OCI-M2 (cell line): ENCODE results near the gene IER2.
"Not testable (repeated sequence)": the region's sequence is repeated elsewhere in the genome, so short reads cannot be mapped to it uniquely, and the experiment has no call there.

Experiments used
- DNase-seq: peaks from one replicate; lab custom pipeline; 2025; ENCODE audit not compliant: unreplicated experiment; lab: John Stamatoyannopoulos, UW

The IER2 gene

GRCh38 chr19:13138171-13138915 lies 11.9 kb upstream of the IER2 start:
- DNase-seq: no peak

DNA sequence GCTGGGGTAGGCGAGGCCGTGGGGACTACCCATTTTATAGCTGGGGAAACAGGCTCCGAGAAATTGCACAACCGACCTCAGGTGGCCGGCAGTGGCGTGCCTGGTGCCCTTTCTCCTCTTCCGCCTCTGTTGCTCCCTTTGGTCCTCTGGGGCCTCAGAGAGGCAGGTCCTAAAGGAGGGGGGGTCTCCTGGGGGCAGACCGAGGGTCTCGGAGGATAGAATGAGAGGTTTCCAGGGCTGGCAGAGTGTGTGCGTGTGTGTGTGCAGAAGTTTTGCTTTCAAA lies 11.4 kb upstream of the IER2 start:
- no peak for DNase-seq

GRCh38 chr19:13139633-13140311 lies 10.4 kb upstream of the IER2 start:
- DNase-seq: no peak

DNA sequence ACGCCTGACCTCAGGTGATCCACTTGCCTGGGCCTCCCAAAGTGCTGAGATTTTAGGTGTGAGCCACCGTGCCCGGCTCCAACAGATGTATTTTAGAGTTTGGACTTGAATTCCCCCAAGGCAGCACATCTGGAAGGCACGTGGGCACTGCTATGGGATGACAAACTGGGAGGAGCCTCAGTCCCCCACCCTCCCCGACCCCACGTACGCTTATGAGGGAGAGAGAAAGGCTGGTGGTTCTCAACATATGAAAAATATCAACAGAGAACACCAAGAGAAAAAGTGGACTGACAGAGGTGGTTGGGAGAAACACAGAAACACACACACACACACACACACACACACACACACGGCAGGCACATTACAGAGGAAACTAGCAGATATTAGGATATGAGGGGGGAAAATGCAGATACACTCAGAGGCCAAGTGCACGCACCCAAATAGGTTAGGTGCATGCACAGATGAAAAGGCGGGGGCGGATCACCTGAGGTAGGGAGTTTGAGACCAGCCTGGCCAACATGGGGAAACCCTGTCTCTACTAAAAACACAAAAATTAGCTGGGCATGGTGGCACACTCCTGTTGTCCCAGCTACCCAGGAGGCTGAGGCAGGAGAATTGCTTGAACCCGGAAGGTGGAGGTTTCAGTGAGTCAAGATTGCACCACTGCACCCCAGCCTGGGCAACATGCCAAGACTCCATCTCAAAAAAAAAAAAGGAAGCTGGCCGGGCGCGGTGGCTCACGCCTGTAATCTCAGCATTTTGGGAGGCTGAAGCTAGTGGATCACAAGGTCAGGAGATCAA lies 3.2 kb upstream of the IER2 start:
- no peak for DNase-seq

- DNase-seq: not testable (repeated sequence)
Observed at GRCh38 chr19:13149173-13149627, 1.0 kb upstream of the IER2 start.

- DNase-seq: no peak
Observed at GRCh38 chr19:13149628-13150186, 504 bp upstream of the IER2 start.

- DNase-seq: no peak
Observed at GRCh38 chr19:13150931-13151604, 857 bp downstream of the IER2 start.

DNA sequence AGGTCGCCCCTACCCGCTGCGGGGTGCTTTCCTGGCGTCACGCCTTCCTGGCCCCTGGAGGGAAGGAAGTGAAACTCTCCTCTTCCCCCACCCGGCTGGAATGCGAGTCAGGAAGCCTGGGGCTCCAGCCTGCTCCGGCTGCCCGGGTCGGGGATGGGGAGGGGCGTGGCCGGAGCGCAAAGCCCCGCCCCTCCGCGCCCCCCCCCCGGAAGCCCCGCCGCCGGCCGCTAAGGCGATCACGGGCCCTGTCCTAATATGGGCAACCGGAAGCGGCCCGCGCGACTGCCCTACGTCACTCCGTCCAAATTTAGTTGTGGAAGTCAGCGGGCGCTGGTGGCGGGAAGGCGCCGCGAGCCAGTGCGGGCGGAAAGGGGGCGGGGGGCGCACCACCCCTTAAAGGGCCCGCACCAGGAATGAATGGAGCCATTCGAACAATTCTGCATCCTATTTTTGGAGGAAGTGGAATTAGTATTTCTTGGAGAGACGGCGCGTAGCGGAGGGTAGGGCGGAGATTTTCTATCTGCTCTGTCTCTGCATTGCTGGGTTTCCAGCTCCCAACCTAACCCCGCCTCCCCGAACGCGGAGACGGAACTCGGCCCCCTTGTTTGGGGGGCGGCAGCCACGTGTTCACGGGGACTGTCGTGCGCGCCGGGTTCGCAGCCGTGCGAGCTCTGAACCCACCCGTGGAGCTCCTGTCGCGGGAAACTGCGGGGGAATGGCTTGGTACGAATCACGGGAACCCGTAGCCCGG lies 1.6 kb downstream of the IER2 start:
- no peak for DNase-seq

DNA sequence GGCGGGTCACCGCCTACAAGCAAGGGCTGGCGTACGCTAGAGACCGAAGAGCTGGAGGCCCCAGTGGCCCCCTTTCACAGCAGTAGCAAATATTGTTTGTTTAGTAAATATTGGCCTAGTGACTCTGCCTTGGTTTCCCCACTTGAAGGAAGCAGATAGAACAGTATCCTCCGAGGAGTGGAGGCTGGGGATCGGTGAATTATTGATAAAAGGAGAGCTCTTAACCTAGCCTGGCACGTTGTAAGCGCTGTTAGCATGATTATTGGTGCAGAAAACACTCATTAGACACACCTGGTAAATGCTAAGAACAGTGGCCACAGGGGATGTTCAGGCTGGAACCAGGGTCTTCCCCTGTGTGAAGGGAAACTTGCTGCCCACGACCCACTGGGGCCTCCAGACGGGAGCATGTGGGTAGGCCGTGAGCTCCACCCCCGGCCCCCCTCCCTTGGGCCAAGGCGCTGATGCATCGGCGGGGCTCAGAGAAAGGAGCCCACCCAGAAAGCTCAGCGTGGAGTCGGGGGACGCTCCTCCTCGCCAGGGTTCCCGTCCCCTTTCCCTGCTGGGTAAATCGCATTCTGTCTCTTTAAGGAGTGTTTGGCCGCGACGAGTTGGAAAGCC lies 2.3 kb downstream of the IER2 start:
- DNase-seq: no peak

DNA sequence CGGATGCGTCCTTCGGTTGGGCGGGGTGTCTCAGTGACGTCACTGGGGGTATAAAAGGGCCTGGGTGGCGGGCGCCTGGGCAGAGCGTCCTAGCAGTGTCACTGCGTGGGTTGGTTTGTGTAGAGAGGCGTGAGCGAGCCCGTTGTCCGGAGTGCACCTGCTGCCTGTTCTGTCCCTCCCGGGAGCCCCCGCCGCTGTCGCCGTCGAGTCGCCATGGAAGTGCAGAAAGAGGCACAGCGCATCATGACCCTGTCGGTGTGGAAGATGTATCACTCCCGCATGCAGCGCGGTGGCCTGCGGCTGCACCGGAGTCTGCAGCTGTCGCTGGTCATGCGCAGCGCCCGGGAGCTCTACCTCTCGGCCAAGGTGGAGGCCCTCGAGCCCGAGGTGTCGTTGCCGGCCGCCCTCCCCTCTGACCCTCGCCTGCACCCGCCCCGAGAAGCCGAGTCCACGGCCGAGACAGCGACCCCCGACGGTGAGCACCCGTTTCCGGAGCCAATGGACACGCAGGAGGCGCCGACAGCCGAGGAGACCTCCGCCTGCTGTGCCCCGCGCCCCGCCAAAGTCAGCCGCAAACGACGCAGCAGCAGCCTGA lies 2.9 kb downstream of the IER2 start:
- DNase-seq: no peak

DNA sequence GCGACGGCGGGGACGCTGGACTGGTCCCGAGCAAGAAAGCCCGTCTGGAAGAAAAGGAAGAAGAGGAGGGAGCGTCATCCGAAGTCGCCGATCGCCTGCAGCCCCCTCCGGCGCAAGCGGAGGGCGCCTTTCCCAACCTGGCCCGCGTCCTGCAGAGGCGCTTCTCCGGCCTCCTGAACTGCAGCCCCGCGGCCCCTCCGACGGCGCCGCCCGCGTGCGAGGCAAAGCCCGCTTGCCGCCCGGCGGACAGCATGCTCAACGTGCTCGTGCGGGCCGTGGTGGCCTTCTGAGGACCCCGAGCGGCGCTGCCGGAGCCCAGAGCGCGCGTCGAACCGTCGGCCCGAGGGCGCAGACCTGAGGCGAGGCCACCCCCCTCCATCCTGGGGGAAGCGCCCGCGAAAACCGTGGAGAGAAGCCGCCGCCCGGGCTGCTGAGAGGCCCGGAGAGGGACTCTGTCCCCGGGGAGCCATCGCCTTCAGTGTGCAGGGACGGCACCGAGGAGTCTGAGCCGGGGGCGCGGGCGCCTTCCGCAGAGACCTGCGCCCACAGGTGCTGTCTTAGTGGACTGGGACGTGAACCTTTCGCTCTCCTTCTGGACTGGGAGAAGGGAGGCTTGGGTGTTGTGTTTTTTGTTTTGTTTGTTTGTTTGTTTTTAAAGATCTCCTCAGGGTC lies 3.5 kb downstream of the IER2 start:
- DNase-seq: no peak

GRCh38 chr19:13154241-13154778 lies 4.1 kb downstream of the IER2 start:
- DNase-seq: no peak

DNA sequence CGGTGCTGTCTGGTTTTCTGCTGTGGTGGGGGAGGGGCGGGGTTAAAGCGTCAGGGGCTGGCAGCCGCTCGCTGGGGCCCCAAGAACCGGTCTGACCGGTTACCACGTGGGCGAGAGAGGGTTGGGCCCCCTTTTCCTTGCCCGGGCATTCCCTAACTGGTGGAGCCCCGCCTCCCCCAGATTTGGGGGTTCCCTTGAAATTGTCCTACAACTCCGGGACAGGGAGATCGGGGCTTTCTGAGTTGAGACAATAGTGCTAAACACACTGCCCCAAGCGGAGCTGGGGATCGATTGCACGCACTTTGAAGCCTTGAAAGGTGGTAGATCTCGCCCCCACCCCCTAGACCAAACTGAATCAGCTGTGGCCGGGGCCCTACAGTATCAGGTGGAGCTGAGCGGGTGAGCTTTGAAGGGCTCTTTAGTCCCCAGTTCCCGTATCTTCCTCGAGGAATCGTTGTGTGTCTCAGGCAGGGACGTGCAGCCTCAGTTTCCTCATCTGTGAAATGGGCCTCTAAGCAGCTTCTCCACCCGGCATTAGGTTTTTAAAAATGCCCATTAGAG lies 4.8 kb downstream of the IER2 start:
- DNase-seq: no peak

GRCh38 chr19:13155472-13156359 lies 5.5 kb downstream of the IER2 start:
- no peak for DNase-seq

DNA sequence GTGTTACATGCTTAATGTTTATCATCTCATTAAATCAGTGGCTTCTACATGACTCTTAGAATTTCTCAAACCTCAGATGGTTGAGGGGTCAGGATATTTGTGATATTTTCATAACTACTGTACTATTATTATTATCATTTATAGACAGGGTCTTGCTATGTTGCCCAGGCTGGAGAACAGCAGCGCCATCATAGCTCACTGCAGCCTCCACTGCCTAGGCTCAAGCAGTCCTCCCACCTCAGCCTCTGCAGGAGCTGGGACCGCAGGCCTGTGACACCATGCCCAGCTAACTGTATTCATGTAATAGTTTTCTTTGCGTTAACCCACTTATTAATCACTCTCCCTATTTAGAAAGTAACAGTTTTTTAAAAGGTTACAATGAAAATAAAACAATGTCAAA lies 9.5 kb downstream of the IER2 start:
- no peak for DNase-seq

DNA sequence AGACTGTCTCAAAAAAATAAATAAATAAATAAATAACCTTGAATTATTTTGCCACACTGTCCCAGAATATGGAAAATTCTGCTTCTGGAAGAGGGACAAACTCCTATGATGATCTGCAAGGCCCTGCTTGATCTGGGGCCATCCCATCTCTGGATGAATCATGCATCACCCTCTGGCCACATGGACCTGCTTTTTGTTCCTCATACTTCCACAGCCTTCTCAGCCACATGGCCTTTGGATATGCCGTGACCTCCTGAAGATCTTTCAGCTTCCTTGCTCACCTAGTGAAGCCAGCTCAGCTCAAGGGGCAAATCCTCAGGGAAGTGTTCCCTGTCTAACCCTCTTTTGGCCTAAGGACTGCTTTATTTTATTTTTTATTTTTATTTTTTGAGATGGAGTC lies 10.3 kb downstream of the IER2 start:
- no peak for DNase-seq
